ENCODE results near the gene TACR2. TPM values are rescaled to one million over a fixed set of nuclear protein-coding genes. Genes with fewer than 3 reads are reported as not detected.

Gene TACR2
- total and polyA plus RNA-seq, 2 donors (not counting 3 experiments of a cell fraction or from before 2014, with no cell fraction given): 0.19 TPM; not detected in 1

DNA sequence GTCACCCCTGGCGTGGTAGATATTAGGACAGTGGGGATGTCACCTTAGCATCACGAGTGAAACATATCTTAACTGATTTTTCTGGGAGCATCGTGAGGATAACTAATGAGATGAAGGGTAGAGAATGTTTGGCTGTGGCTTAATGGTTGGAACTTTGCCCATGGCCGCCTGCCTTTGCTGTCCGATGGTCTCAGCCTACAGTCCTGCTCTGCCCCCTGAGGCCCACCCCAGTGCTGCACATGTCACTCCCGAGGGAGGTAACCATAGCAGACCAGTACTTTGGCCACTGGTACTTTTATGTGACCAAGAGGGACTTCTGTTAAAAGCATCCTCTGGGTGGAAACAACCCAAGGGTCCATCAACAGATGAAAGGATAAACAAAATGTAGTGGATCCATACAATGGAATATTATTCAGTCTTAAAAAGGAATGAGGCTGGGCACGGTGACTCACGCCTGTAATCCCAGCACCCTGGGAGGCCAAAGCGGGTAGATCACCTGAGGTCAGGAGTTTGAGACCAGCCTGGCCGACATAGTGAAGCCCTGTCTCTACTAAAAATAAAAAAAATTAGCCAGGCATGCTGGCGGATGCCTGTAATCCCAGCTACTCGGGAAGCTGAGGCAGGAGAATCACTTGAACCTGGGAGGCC, 58.4 kb downstream of the TACR2 start:
- no peaks in the 10 kb centered on the region for H3K9me3 ChIP-seq (replicated peaks; ENCODE audit: control insufficient read depth, insufficient read depth, low read length)
- H2AFZ ChIP-seq (ENCODE audit: low read depth, low read length): no peak overlapping the region
- CTCF ChIA-PET: interaction anchor here (0.7 to 1.3 kb wide), 3 partner anchors 9 to 32 kb away, joined by 3 to 4 read pairs (median 4); no protein-coding TSS in a partner anchor
- no peaks in the 10 kb centered on the region for H3K27me3 ChIP-seq (ENCODE audit: control insufficient read depth in 2 of 2, insufficient read depth in 2 of 2, low read length in 2 of 2)
- no peak overlapping the region for H3K9ac ChIP-seq (replicated peaks; ENCODE audit: extremely low read depth, insufficient read depth, low read length)
- no peak overlapping the region for H3K4me3 ChIP-seq (replicated peaks in 1 of 3; ENCODE audit: insufficient read depth in 1 of 3, low read depth in 1 of 3, low read length in 3 of 3)
- intact Hi-C loops (cut with micrococcal nuclease): no loop called here
- no TSS peak for BruUV-seq (replicated peaks)
- H3K27ac ChIP-seq (ENCODE audit: insufficient read depth, low read depth, low read length): no peak overlapping the region
- dilution Hi-C loops (cut with MboI; ENCODE audit: extremely low pct_ligation_motif_present, low sequenced_read_pairs): no loop called here
- H3K79me2 ChIP-seq (ENCODE audit: control insufficient read depth, insufficient read depth, low read length): peaks cover 26% of the 10 kb centered on the region
- H3K4me2 ChIP-seq (ENCODE audit: insufficient read depth, low read length): no peak overlapping the region
- H4K20me1 ChIP-seq (replicated peaks; ENCODE audit: control insufficient read depth, extremely low read depth, insufficient read depth, low read length): no peaks in the 10 kb centered on the region
- no peak for FAIRE-seq
- peaks cover 28% of the 10 kb centered on the region for H3K4me1 ChIP-seq (ENCODE audit: control insufficient read depth, extremely low read depth, insufficient read depth, low read length)
- no peaks in the 10 kb centered on the region for H3K36me3 ChIP-seq (ENCODE audit: control insufficient read depth in 2 of 2, extremely low read depth in 1 of 2, insufficient read depth in 2 of 2, low read length in 2 of 2)
- TF ChIP-seq JUN (IDR thresholded peaks at IDR 0.05; ENCODE audit: borderline replicate concordance, insufficient read depth, insufficient read length, low read depth) (no peak), EZH2 (IDR thresholded peaks at IDR 0.05; ENCODE audit: borderline replicate concordance, low read depth, low read length, severe bottlenecking) (no peak), POLR2AphosphoS5 (IDR thresholded peaks at IDR 0.05; ENCODE audit: insufficient read depth, low read depth, low read length) (no peak), GATA2 (IDR thresholded peaks at IDR 0.05; ENCODE audit: insufficient read depth, insufficient read length, low read depth, low read length) (no peak), FOS (IDR thresholded peaks at IDR 0.05; ENCODE audit: borderline replicate concordance, insufficient read depth, low read length) (no peak)
- TF ChIP-seq, protein P1, sequence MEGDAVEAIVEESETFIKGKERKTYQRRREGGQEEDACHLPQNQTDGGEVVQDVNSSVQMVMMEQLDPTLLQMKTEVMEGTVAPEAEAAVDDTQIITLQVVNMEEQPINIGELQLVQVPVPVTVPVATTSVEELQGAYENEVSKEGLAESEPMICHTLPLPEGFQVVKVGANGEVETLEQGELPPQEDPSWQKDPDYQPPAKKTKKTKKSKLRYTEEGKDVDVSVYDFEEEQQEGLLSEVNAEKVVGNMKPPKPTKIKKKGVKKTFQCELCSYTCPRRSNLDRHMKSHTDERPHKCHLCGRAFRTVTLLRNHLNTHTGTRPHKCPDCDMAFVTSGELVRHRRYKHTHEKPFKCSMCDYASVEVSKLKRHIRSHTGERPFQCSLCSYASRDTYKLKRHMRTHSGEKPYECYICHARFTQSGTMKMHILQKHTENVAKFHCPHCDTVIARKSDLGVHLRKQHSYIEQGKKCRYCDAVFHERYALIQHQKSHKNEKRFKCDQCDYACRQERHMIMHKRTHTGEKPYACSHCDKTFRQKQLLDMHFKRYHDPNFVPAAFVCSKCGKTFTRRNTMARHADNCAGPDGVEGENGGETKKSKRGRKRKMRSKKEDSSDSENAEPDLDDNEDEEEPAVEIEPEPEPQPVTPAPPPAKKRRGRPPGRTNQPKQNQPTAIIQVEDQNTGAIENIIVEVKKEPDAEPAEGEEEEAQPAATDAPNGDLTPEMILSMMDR (IDR thresholded peaks at IDR 0.05; ENCODE audit: extremely low read depth in 1 of 2, insufficient read depth in 1 of 2, low read depth in 1 of 2, low read length in 2 of 2): no peak
- TF ChIP-seq, protein P2, sequence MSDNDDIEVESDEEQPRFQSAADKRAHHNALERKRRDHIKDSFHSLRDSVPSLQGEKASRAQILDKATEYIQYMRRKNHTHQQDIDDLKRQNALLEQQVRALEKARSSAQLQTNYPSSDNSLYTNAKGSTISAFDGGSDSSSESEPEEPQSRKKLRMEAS (IDR thresholded peaks at IDR 0.05; ENCODE audit: insufficient read depth, insufficient read length): no peak
- POLR2A ChIA-PET: no interaction called here
- no peaks in the 10 kb centered on the region for H3K9me1 ChIP-seq (replicated peaks; ENCODE audit: control insufficient read depth, extremely low read depth, insufficient read depth, low read length)
- DNase-seq (ENCODE audit: low read depth, low spot score): no peak

Measured in endothelial cell of umbilical vein (primary cell).